SH-SY5Y (cell line): Measurements from ENCODE around the gene NR1H2.

Experiments
- GATA2 ChIP-seq: IDR thresholded peaks from 2 replicates; pipeline ENCODE4 v1.6.1; 2011; ENCODE audit warnings: mild to moderate bottlenecking, low read depth, low read length
- GATA3 ChIP-seq: IDR thresholded peaks from 2 replicates; pipeline ENCODE4 v1.6.1; 2011; ENCODE audit warnings: low read depth, mild to moderate bottlenecking, low read length, moderate library complexity

- TF ChIP-seq GATA2: no peak
- TF ChIP-seq GATA3: no peak
Measured at GRCh38 chr19:50406829-50407228, 30.6 kb downstream of the NR1H2 start.
